Measurements from ENCODE around the gene MDFIC. TPM values are rescaled to one million over a fixed set of nuclear protein-coding genes. Genes with fewer than 3 reads are reported as not detected.
"Not testable (repeated sequence)": the region's sequence is repeated elsewhere in the genome, so short reads cannot be mapped to it uniquely, and the experiment has no call there.

The MDFIC gene
- total and polyA plus RNA-seq, 9 donors: 10.6 to 30.0 (median 17.9) TPM

- no peak for DNase-seq
- Histone ChIP-seq H3K36me3 (no peaks in the 10 kb centered on the region), H3K27me3 (no peaks in the 10 kb centered on the region), H3K4me1 (ENCODE audit: insufficient read depth) (no peaks in the 10 kb centered on the region), H3K4me3 (no peak overlapping the region), H3K9me3 (no peaks in the 10 kb centered on the region), H3K27ac (no peak overlapping the region)
- intact Hi-C loops (cut with DNase I): no loop called here
- TF ChIP-seq CTCF (IDR thresholded peaks at IDR 0.05): no peak
- TF ChIP-seq POLR2A (IDR thresholded peaks at IDR 0.05): no peak
- no peak for TF ChIP-seq EP300 (IDR thresholded peaks at IDR 0.05)
These were observed 36.1 kb upstream of the MDFIC start for GRCh38 chr7:114885836-114886235.

DNA sequence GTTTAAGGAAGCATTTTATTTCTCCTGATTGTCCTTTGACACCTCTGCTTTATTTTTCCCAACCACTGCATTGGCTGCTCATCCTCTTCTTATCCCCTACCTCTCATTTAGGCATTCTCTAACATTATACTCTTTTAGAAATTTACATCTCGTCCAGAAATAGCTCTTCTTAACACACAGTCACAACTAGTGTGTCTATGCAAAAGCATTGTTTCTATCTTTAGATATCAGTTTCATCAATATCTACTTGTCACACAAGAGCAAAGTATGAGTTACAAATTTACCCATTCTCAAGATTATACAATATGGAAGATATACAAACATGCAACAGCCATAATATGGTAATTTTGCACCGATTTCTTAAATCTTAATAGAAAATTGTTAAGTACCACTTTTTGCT lies 35.7 kb upstream of the MDFIC start:
- TF ChIP-seq EP300 (IDR thresholded peaks at IDR 0.05) (no peak), POLR2A (IDR thresholded peaks at IDR 0.05) (no peak), CTCF (IDR thresholded peaks at IDR 0.05) (no peak)
- no peaks in the 10 kb centered on the region for H3K36me3 ChIP-seq
- no peak overlapping the region for H3K4me3 ChIP-seq
- no peaks in the 10 kb centered on the region for H3K9me3 ChIP-seq
- DNase-seq: no peak
- intact Hi-C loops (cut with DNase I): no loop called here
- no peaks in the 10 kb centered on the region for H3K4me1 ChIP-seq (ENCODE audit: insufficient read depth)
- H3K27me3 ChIP-seq: no peaks in the 10 kb centered on the region
- H3K27ac ChIP-seq: no peak overlapping the region
- 91 to 97% (median 92%) methylated on average over 2 of the region's 2 CpGs for WGBS, 3 donors

GRCh38 chr7:114889116-114889515 lies 32.8 kb upstream of the MDFIC start:
- WGBS, 3 donors: 84 to 91% (median 85%) methylated on average over 3 of the region's 3 CpGs
- H3K4me1 ChIP-seq (ENCODE audit: insufficient read depth); H3K27me3 ChIP-seq; H3K36me3 ChIP-seq; H3K9me3 ChIP-seq; H3K27ac ChIP-seq; intact Hi-C loops (cut with DNase I); H3K4me3 ChIP-seq; DNase-seq: not testable (repeated sequence)

GRCh38 chr7:114889646-114890285 lies 32.1 kb upstream of the MDFIC start:
- Histone ChIP-seq H3K9me3 (no peaks in the 10 kb centered on the region), H3K27me3 (no peaks in the 10 kb centered on the region), H3K4me1 (ENCODE audit: insufficient read depth) (no peaks in the 10 kb centered on the region), H3K27ac (no peak overlapping the region), H3K4me3 (no peak overlapping the region), H3K36me3 (no peaks in the 10 kb centered on the region)
- TF ChIP-seq EP300 (IDR thresholded peaks at IDR 0.05): no peak
- no peak for TF ChIP-seq CTCF (IDR thresholded peaks at IDR 0.05)
- no peak for TF ChIP-seq POLR2A (IDR thresholded peaks at IDR 0.05)
- intact Hi-C loops (cut with DNase I): no loop called here
- DNase-seq: no peak
- WGBS, 3 donors: 65 to 85% (median 71%) methylated on average over 3 of the region's 3 CpGs

DNA sequence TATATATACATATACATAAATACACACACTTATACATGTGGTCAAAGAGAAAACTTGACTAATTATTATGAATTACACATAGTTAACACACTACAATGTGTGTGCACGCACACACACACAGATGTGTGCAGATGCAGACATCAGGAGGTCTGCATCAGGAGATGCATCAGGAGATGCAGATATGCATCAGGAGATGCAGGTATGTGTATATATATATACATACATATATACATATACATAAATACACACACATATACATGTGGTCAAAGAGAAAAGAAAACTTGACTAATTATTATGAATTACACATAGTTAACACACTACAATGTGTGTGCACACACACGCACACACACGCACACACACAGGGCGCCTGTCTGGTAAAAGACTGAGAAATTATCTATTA lies 31.3 kb upstream of the MDFIC start:
- H3K27me3 ChIP-seq: no peaks in the 10 kb centered on the region
- DNase-seq: no peak
- no peak overlapping the region for H3K4me3 ChIP-seq
- TF ChIP-seq CTCF (IDR thresholded peaks at IDR 0.05) (no peak), POLR2A (IDR thresholded peaks at IDR 0.05) (no peak), EP300 (IDR thresholded peaks at IDR 0.05) (no peak)
- no peak overlapping the region for H3K27ac ChIP-seq
- no peaks in the 10 kb centered on the region for H3K4me1 ChIP-seq (ENCODE audit: insufficient read depth)
- H3K9me3 ChIP-seq: no peaks in the 10 kb centered on the region
- intact Hi-C loops (cut with DNase I): no loop called here
- 91 to 97% (median 93%) methylated on average over 4 of the region's 4 CpGs for WGBS, 3 donors
- H3K36me3 ChIP-seq: no peaks in the 10 kb centered on the region
